Stimulated activated CD4-positive, alpha-beta T cell treated with anti-CD3 and anti-CD28 coated beads, TNF-alpha, amount 100 ng/mL, for 4 hours (primary cell): ENCODE results near the gene SCN4A.
"Not testable (repeated sequence)": the region's sequence is repeated elsewhere in the genome, so short reads cannot be mapped to it uniquely, and the experiment has no call there.

ENCODE experiments used
- DNase-seq, 3 experiments: peaks; one replicate each; pipeline ENCODE4 v3.0.0-alpha.2; 2020; ENCODE audit warnings: low read depth in 3 of 3

SCN4A gene

DNA sequence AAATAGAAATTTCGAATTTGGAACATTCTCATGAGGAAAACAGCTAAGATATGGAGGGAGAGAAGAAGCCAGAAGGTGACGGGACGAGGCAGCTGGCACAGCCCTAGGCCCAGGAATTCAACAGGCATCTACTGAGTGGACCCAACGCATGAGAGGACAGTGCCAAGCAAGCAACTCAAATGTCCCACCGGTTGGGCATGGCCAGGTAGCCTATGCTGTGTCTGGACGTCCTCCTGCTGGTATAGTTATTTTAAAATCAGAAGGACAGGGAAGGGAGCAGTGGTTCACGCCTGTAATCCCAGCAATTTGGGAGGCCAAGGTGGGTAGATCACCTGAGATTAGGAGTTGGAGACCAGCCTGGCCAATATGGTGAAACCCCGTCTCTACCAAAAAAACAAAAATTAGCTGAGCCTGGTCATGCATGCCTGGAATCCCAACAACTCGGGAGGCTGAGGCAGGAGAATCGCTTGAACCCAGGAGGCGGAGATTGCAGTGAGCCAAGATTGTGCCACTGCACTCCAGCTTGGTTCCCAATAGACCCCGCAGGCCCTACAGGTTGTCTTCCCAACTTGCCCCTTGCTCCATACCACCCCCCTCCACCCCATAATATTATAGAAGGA lies 56.0 kb downstream of the SCN4A start:
- no peak for DNase-seq

DNA sequence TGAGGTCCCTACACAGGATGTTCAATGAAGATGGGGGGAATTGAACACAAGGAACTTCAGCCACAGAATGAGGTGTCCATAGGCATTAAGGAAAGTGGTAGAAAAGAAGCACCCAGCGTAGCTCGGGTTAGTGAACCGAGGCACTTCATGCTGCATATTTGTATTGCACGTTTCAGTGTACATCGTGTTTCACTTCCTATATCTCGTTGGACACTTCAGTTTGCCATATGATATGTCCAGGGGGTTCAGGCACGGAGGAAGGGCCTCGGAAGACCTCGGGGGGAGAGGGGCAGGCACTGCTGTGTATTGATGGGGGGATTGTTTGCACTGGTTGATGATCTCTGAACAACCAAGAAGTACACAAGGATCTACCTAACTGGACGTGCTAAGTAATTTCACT lies 57.0 kb downstream of the SCN4A start:
- not testable (repeated sequence) for DNase-seq

- no peak for DNase-seq
Observed at GRCh38 chr17:63914471-63914870, 58.2 kb downstream of the SCN4A start.

GRCh38 chr17:63911657-63912100 lies 61.0 kb downstream of the SCN4A start:
- peak in 2 of 3 experiments; percentile 35 to 41 for DNase-seq

- DNase-seq, result no peak
Observed at GRCh38 chr17:63911041-63911635, 61.6 kb downstream of the SCN4A start, which contains the start of gene CSHL1. TSS of gene CSHL1 (minus strand) at chr17:63911258. CDS start at chr17:63911196, 62 bp downstream.

GRCh38 chr17:63910096-63910495 lies 62.6 kb downstream of the SCN4A start:
- no peak for DNase-seq

- not testable (repeated sequence) for DNase-seq
Observed at GRCh38 chr17:63909586-63909985, 63.1 kb downstream of the SCN4A start.

DNA sequence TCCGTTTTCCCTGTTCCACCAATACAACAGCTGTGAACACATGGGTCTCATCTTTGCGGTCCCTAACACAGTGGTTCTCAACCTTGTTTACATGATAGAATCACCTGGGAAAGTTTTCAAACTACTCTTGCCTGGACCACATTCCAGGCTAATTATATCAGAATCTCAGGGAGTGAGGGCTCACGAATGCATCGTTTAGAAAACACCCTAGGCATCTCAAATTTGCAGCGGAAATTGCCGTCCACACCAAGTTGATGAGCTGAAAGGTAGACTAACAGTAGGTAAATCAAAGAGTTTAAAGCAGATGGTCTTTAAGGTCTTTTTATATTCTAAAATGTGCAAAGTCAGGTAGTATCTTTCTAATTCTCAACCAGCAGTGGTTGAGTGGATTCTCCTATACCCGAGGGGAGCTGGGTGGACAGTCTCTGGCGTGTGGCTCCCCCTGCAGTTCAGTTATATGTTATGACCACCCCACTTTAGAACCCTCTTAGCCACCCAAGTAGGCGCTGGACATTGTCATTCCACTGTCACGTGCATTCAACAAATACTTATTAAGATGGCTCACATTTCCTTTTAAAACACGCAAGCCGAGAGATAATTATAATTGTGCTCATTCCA lies 65.4 kb downstream of the SCN4A start:
- not testable (repeated sequence) for DNase-seq

DNA sequence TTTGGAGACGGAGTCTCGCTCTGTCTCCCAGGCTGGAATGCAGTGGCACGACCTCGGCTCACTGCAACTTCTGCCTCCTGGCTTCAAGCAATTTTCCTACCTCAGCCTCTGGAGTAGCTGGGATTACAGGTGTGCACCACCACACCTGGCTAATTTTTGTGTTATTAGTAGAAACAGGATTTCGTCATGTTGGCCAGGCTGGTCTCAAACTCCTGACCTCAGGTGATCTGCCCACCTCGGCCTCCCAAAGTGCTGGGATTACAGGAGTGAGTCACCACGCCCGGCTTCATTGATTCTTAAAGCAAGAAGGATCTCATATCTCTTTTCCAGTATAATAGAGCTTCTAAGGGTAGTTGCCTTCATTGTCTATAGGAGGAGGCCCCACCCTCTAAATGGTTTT lies 67.9 kb downstream of the SCN4A start:
- DNase-seq, result not testable (repeated sequence)

DNA sequence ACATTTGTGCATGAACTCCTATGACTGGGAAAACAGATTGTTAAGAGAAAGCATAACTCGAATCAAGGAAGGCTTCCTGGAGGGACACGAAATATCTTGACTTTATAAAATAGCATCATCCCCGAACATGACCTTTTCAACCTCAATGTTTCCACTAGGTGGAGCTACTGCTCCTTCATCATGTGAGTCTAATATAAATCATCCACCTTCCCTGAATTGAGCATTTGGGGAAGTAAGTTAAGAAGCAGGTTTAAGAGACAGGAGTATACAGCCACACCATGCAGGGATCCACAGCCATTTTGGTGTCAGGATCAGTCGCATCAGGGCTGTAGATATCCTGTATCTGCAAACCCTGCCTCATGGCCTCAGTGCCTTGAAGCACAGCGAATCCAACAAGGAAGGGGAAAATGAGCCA lies 68.9 kb downstream of the SCN4A start:
- DNase-seq, result not testable (repeated sequence)

DNA sequence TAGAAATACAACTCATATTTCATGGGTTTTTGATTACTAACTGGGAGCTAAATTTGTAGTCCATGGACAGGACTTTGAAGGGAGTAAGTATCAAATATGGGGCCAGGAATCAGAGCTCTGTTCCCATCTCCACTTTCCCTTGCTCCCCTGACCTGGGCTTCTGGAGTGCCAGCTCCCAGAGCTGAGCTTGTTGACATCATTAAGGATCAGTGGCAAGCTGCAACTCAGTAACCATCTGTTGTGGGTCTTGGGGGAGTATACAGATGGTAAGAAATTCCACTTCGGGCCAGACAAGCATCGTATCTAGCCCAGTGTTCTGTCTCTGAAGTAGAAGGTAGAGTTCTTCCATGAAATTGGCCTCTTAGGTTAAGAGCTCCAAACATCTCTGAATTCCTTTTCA lies 70.7 kb downstream of the SCN4A start:
- not testable (repeated sequence) for DNase-seq

- not testable (repeated sequence) for DNase-seq
Observed at GRCh38 chr17:63898899-63899798, 73.6 kb downstream of the SCN4A start.

DNA sequence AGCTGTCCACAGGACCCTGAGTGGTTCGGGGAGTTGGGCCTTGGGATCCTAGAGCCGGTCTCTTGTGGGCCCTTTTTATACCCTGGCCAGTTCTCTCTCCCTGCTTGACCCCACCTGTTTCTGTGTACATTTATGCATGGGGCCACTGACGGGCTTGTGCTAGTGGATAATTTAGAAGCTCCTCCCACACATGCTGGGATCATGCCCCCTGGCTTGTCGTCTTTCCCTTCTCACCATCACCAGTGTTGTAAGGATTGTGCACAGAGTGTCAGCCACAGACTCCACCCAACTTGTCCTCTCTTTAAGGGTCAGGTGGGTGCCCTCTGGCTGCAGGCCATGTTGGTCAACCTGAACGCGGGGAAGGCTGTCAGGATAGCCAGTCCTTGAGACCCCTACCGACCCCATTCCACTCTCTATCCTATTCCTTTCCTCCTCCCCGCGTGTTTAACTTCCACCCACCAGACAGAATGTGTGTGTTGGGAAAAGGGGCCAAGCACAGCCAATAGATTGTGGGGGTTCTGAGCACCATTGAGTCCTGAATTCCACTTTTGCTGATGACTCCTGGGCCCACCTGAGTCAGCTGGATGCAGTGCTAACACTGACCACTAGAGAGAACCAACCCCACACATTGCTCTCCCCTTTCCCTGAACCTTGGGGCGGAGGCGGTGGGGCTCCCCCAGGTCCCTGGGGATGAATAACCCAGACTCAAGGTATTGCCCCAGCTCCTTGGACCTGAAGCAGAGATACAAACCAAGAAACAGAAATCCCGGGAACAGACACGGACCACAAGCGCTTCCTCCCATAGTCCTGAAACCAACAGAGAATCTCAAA lies 76.0 kb downstream of the SCN4A start, which contains the start of gene CSH1:
CSH1 (minus strand) TSS at position 51 of the 831 bp plus-strand sequence. CDS start 63 bp downstream, outside the sequence.
- not testable (repeated sequence) for DNase-seq

- DNase-seq, result not testable (repeated sequence)
Observed at GRCh38 chr17:63894821-63895220, 77.9 kb downstream of the SCN4A start.

DNA sequence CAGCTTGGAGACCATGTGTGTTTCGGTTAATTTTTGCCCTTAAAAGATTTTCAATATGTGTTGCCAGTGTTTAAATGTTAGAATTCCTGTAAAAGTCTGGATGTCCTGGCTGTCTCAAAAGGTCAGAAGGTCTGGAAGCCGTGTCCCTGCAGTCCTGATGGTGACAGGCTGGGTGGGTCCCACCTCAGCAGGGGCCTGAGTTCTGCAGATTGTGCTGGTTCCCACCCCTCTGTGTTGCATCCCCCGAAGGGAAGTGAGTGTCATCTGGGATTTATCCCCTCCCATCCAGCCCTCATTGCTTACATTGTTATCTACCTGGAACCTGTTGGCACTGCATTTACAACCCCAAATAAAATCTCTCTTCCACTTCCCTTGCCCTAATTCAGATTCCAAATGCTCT lies 78.7 kb downstream of the SCN4A start:
- not testable (repeated sequence) for DNase-seq

DNA sequence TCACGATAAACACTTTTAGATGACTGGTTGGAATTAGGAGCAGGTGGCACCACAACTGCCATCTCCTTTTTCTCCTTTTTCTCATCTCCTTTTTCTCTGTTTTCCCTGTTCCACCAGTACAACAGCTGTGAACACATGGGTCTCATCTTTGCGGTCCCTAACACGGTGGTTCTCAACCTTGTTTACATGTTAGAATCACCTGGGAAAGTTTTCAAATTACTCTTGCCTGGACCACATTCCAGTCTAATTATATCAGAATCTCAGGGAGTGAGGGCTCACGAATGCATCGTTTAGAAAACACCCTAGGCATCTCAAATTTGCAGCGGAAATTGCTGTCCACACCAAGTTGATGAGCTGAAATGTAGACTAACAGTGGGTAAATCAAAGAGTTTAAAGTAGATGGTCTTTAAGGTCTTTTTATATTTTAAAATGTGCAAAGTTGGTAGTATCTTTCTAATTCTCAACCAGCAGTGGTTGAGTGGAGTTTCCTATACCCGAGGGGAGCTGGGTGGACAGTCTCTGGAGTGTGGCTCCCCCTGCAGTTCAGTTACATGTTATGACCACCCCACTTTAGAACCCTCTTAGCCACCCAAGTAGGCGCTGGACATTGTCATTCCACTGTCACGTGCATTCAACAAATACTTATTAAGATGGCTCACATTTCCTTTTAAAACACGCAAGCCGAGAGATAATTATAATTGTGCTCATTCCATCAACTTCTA lies 80.2 kb downstream of the SCN4A start:
- DNase-seq, result not testable (repeated sequence)

- DNase-seq, result not testable (repeated sequence)
Observed at GRCh38 chr17:63889026-63889848, 83.5 kb downstream of the SCN4A start.
